Keratinocyte (primary cell): Measurements from ENCODE around the gene ZNF488. TPM values are rescaled to one million over a fixed set of nuclear protein-coding genes. Genes with fewer than 3 reads are reported as not detected.

ENCODE experiments used
- DNase-seq: peaks from one replicate; pipeline ENCODE4 v3.0.0-alpha.2; 2011; ENCODE audit warnings: low read depth, missing footprints, low spot score
- FAIRE-seq: peaks from 2 replicates; lab custom pipeline; 2011; peaks lifted over from hg19 to GRCh38; lab: Jason Lieb, UNC
- H2AFZ ChIP-seq: 2 replicates; pipeline ENCODE4 v1.6.0; 2012; ENCODE audit warnings: low read length, control low read depth, inconsistent platforms; ENCODE audit not compliant: control insufficient read depth
- H3K27ac ChIP-seq: 2 replicates; pipeline ENCODE4 v1.5.1; 2011; ENCODE audit warnings: low read length; ENCODE audit not compliant: control insufficient read depth, insufficient read depth
- H3K27me3 ChIP-seq: 3 replicates; pipeline ENCODE4 v1.6.0; 2011; ENCODE audit warnings: low read length; ENCODE audit not compliant: control insufficient read depth, insufficient read depth; ENCODE audit errors: extremely low read depth
- H3K36me3 ChIP-seq, 2 experiments: 2 replicates in 1 of 2; 3 replicates in 1 of 2; pipeline ENCODE4 v1.5.1; 2011; ENCODE audit warnings: low read length in 2 of 2, mild to moderate bottlenecking in 1 of 2; ENCODE audit not compliant: control insufficient read depth in 2 of 2, insufficient read depth in 2 of 2; ENCODE audit errors: extremely low read depth in 1 of 2
- H3K4me1 ChIP-seq: 3 replicates; pipeline ENCODE4 v1.5.1; 2011; ENCODE audit warnings: low read length; ENCODE audit not compliant: control insufficient read depth, insufficient read depth; ENCODE audit errors: extremely low read depth
- H3K4me2 ChIP-seq: 3 replicates; pipeline ENCODE4 v1.6.0; 2011; ENCODE audit warnings: low read depth, low read length; ENCODE audit not compliant: control insufficient read depth, insufficient read depth; ENCODE audit errors: extremely low read depth
- H3K4me3 ChIP-seq, 3 experiments: fragments of 200-600 bp in 1 of 3; sonication (generic) in 1 of 3; 2 replicates in 2 of 3; 3 replicates in 1 of 3; pipeline ENCODE4 v1.5.1; 2011 to 2016; ENCODE audit warnings: low read length in 3 of 3, mild to moderate bottlenecking in 3 of 3, control low read depth in 2 of 3, inconsistent platforms in 1 of 3, low read depth in 1 of 3, mixed read lengths in 1 of 3, mixed run types in 1 of 3, moderate library complexity in 1 of 3; ENCODE audit not compliant: control insufficient read depth in 2 of 3, insufficient read depth in 2 of 3; ENCODE audit errors: extremely low read depth in 1 of 3
- H3K79me2 ChIP-seq: 2 replicates; pipeline ENCODE4 v1.6.0; 2012; ENCODE audit warnings: low read length; ENCODE audit not compliant: control insufficient read depth, insufficient read depth
- H3K9ac ChIP-seq: 3 replicates; pipeline ENCODE4 v1.6.0; 2011; ENCODE audit warnings: low read length; ENCODE audit not compliant: control insufficient read depth, insufficient read depth; ENCODE audit errors: extremely low read depth
- H3K9me1 ChIP-seq: 3 replicates; pipeline ENCODE4 v1.6.0; 2011; ENCODE audit warnings: low read length; ENCODE audit not compliant: control insufficient read depth, insufficient read depth; ENCODE audit errors: extremely low read depth
- H3K9me3 ChIP-seq: 2 replicates; pipeline ENCODE4 v1.5.1; 2012; ENCODE audit warnings: low read depth, low read length; ENCODE audit not compliant: control insufficient read depth
- H4K20me1 ChIP-seq: 3 replicates; pipeline ENCODE4 v1.6.0; 2011; ENCODE audit warnings: low read length; ENCODE audit not compliant: control insufficient read depth, insufficient read depth; ENCODE audit errors: extremely low read depth
- CTCF ChIP-seq, 3 experiments: IDR thresholded peaks in 1 of 3; conservative IDR thresholded peaks in 1 of 3; optimal IDR thresholded peaks in 1 of 3; 2 replicates in 2 of 3; 3 replicates in 1 of 3; pipeline versions ENCODE3 to v1.5.1; 2011; ENCODE audit warnings: low read length in 3 of 3, mild to moderate bottlenecking in 3 of 3, moderate library complexity in 2 of 3, control low read depth in 1 of 3, inconsistent platforms in 1 of 3; ENCODE audit not compliant: insufficient read depth in 2 of 3; ENCODE audit errors: extremely low read depth in 1 of 3
- EZH2 ChIP-seq: IDR thresholded peaks from one replicate; pipeline ENCODE4 v1.6.1; 2012; ENCODE audit warnings: inconsistent platforms, mild to moderate bottlenecking, low read length, moderate library complexity
- dilution Hi-C: fragments of 300-500 bp; cut with MboI; formaldehyde crosslinking; loops from one replicate; pipeline ENCODE4 v1.7.0; 2020; ENCODE audit warnings: low sequenced_read_pairs; ENCODE audit not compliant: extremely low pct_ligation_motif_present
- polyA plus RNA-seq, 5 experiments: library from polyadenylated mRNA; depleted of rRNA in 3 of 5; stranded (reverse) in 3 of 5; stranded (forward) in 1 of 5; unstranded in 1 of 5; fragments of >200 nt; gene quantifications; 1 replicate in 1 of 5; 2 replicates in 3 of 5; 3 replicates in 1 of 5; pipeline versions ENCODE4 v1.2.1 to v1.2.3, GENCODE V29; 2011 to 2012; ENCODE audit warnings: missing spikeins in 2 of 5, low read depth in 1 of 5, low replicate concordance in 1 of 5

The ZNF488 gene
- polyA plus RNA-seq, 1 donor (not counting 4 experiments of a cell fraction or from before 2014, with no cell fraction given): 1.2 TPM

- H3K9ac ChIP-seq: no peak overlapping the region
- H3K4me1 ChIP-seq: peaks cover 5% of the 10 kb centered on the region
- H3K36me3 ChIP-seq: no peaks in the 10 kb centered on the region
- dilution Hi-C loops: no loop called here
- FAIRE-seq (no peak), DNase-seq (no peak)
- H4K20me1 ChIP-seq: no peaks in the 10 kb centered on the region
- no peak overlapping the region for H3K27ac ChIP-seq
- H3K27me3 ChIP-seq: peaks cover 23% of the 10 kb centered on the region
- no peak overlapping the region for H2AFZ ChIP-seq
- no peaks in the 10 kb centered on the region for H3K79me2 ChIP-seq
- no peak overlapping the region for H3K4me2 ChIP-seq
- TF ChIP-seq CTCF (optimal IDR thresholded peaks at IDR 0.05 in 1 of 3, IDR thresholded peaks at IDR 0.05 in 1 of 3, conservative IDR thresholded peaks at IDR 0.05 in 1 of 3; ENCODE audit: extremely low read depth in 1 of 3, insufficient read depth in 2 of 3, low read length in 3 of 3): no peak
- H3K4me3 ChIP-seq: no peak overlapping the region
- H3K9me1 ChIP-seq: no peaks in the 10 kb centered on the region
- H3K9me3 ChIP-seq: no peaks in the 10 kb centered on the region
Measured at GRCh38 chr10:47320812-47321211, 63.3 kb downstream of the ZNF488 start.

GRCh38 chr10:47319784-47320183, 64.3 kb downstream of the ZNF488 start:
- Histone ChIP-seq H3K4me2 (no peak overlapping the region), H2AFZ (no peak overlapping the region), H4K20me1 (no peaks in the 10 kb centered on the region), H3K27ac (no peak overlapping the region), H3K9me1 (no peaks in the 10 kb centered on the region), H3K27me3 (peaks cover 18% of the 10 kb centered on the region), H3K9ac (no peak overlapping the region), H3K4me1 (peaks cover 5% of the 10 kb centered on the region), H3K79me2 (no peaks in the 10 kb centered on the region), H3K36me3 (no peaks in the 10 kb centered on the region), H3K4me3 (no peak overlapping the region), H3K9me3 (no peaks in the 10 kb centered on the region)
- DNase-seq (no peak), FAIRE-seq (no peak)
- dilution Hi-C loops: no loop called here
- no peak for TF ChIP-seq CTCF (optimal IDR thresholded peaks at IDR 0.05 in 1 of 3, IDR thresholded peaks at IDR 0.05 in 1 of 3, conservative IDR thresholded peaks at IDR 0.05 in 1 of 3; ENCODE audit: extremely low read depth in 1 of 3, insufficient read depth in 2 of 3, low read length in 3 of 3)
- no peak for TF ChIP-seq EZH2
